ENCODE measurements around the gene CREB1.
"Not testable (repeated sequence)": the region's sequence is repeated elsewhere in the genome, so short reads cannot be mapped to it uniquely, and the experiment has no call there.

GRCh38 chr2:207639288-207639687, 109.5 kb downstream of the CREB1 start:
- TF ChIP-seq EZH2 (IDR thresholded peaks at IDR 0.05; ENCODE audit: borderline replicate concordance, low read length); CTCF (conservative IDR thresholded peaks at IDR 0.05 in 1 of 2, IDR thresholded peaks at IDR 0.05 in 1 of 2; ENCODE audit: extremely low read depth in 1 of 2, insufficient read depth in 1 of 2, low read depth in 1 of 2, low read length in 2 of 2): not testable (repeated sequence)
